NCI-H226 (cell line): Measurements from ENCODE around the gene KMT2C.
A peak's percentile ranks its signal among the peaks of the same experiment; 100 is the strongest.
"Not testable (repeated sequence)": the region's sequence is repeated elsewhere in the genome, so short reads cannot be mapped to it uniquely, and the experiment has no call there.

ENCODE experiments used
- DNase-seq: peaks from one replicate; pipeline ENCODE4 v3.0.0-alpha.2; 2015

The KMT2C gene

GRCh38 chr7:152441168-152441567 lies 5.4 kb upstream of the KMT2C start:
- not testable (repeated sequence) for DNase-seq

- DNase-seq: not testable (repeated sequence)
These were observed 2.2 kb upstream of the KMT2C start for GRCh38 chr7:152438017-152438416.

- not testable (repeated sequence) for DNase-seq
These were observed 1.2 kb upstream of the KMT2C start for GRCh38 chr7:152436931-152437575.

GRCh38 chr7:152436111-152436930 lies 518 bp upstream of the KMT2C start:
- DNase-seq: peak; percentile 88

GRCh38 chr7:152434511-152435383 lies 1.1 kb downstream of the KMT2C start:
- not testable (repeated sequence) for DNase-seq

- DNase-seq: not testable (repeated sequence)
These were observed 1.9 kb downstream of the KMT2C start for GRCh38 chr7:152433721-152434490.

- DNase-seq: not testable (repeated sequence)
These were observed 3.1 kb downstream of the KMT2C start for GRCh38 chr7:152432735-152433134.

- no peak for DNase-seq
These were observed 4.9 kb downstream of the KMT2C start for GRCh38 chr7:152430854-152431253.

- not testable (repeated sequence) for DNase-seq
These were observed 5.7 kb downstream of the KMT2C start for GRCh38 chr7:152430118-152430517.

GRCh38 chr7:152424348-152425108 lies 11.3 kb downstream of the KMT2C start:
- no peak for DNase-seq

GRCh38 chr7:152423991-152424347 lies 11.8 kb downstream of the KMT2C start:
- DNase-seq: no peak

- not testable (repeated sequence) for DNase-seq
These were observed 12.6 kb downstream of the KMT2C start for GRCh38 chr7:152423171-152423570.

GRCh38 chr7:152420950-152421349 lies 14.9 kb downstream of the KMT2C start:
- not testable (repeated sequence) for DNase-seq

- DNase-seq: no peak
These were observed 16.1 kb downstream of the KMT2C start for GRCh38 chr7:152419473-152420429.

GRCh38 chr7:152414779-152415178 lies 21.0 kb downstream of the KMT2C start:
- no peak for DNase-seq

GRCh38 chr7:152411389-152411788 lies 24.4 kb downstream of the KMT2C start:
- DNase-seq: no peak

- DNase-seq: no peak
These were observed 29.3 kb downstream of the KMT2C start for GRCh38 chr7:152406491-152406890.

- DNase-seq: not testable (repeated sequence)
These were observed 29.8 kb downstream of the KMT2C start for GRCh38 chr7:152406030-152406429.

GRCh38 chr7:152403726-152404125 lies 32.1 kb downstream of the KMT2C start:
- no peak for DNase-seq
